Heart left ventricle (tissue), 13 donors: ENCODE measurements around the gene ALK.

ENCODE experiments used
- CTCF ChIP-seq, 12 donors: fragments of 200-600 bp; sonication (generic) in 4 of 12; IDR thresholded peaks; one replicate each; pipeline versions ENCODE4 v1.5.0 to v1.8.0; 2018 to 2022; ENCODE audit warnings: antibody characterized with exemption in 12 of 12, mild to moderate bottlenecking in 5 of 12
- POLR2A ChIP-seq, 2 donors: fragments of 450-650 bp; IDR thresholded peaks; one replicate each; pipeline ENCODE4 v1.6.1; 2017; ENCODE audit warnings: antibody characterized with exemption in 2 of 2, mild to moderate bottlenecking in 2 of 2, moderate library complexity in 2 of 2
- donor health status: ischemic (EF 13 %, LVEDD 7.1; RV severe dilation, severe dysfunction).
- donor health status: DM: no; HTN: yes; CAD: no.
- donor health status: DM: no; HTN: no; CAD: no.
- donor health status: ischemic (EF 25% LVEDD 6.9; RV normal size, moderate dysfunction).
- donor health status: ischemic (EF 25% LVEDD 5.7; RV mildly dilated, moderate dysfunction).
- donor health status: ischemic (EF 35%, LVEDD 5.7; RV mildly dilated, moderate dysfunction).
- donor health status: nonischemic (EF 11% LVEDD 7.7; RV severe dilation, severe dysfunction).
- donor health status: DM: yes; HTN: yes; CAD: no.
- donor health status: PGD.
- donor health status: ischemic (EF 29% LVEDD 5.4; RV normal size, mild dysfunction).
- donor health status: nonischemic (EF 23%, LVEDD 6.1; RV moderate dilation, normal function).

- TF ChIP-seq POLR2A (IDR thresholded peaks at IDR 0.05) (no peak), CTCF (IDR thresholded peaks at IDR 0.05) (no peak)
Measured at GRCh38 chr2:29660201-29660600, 261.2 kb downstream of the ALK start.
